Cardiac atrium fibroblast (primary cell): ENCODE measurements around the gene MS4A4E. TPM values are rescaled to one million over a fixed set of nuclear protein-coding genes. Genes with fewer than 3 reads are reported as not detected.

ENCODE experiments used
- total RNA-seq: library from RNA; depleted of rRNA; stranded (reverse); fragments of >200 nt; gene quantifications from 2 replicates; pipeline ENCODE4 v1.2.3, GENCODE V29; 2015

Gene MS4A4E
- not detected in 2 replicates for total RNA-seq

DNA sequence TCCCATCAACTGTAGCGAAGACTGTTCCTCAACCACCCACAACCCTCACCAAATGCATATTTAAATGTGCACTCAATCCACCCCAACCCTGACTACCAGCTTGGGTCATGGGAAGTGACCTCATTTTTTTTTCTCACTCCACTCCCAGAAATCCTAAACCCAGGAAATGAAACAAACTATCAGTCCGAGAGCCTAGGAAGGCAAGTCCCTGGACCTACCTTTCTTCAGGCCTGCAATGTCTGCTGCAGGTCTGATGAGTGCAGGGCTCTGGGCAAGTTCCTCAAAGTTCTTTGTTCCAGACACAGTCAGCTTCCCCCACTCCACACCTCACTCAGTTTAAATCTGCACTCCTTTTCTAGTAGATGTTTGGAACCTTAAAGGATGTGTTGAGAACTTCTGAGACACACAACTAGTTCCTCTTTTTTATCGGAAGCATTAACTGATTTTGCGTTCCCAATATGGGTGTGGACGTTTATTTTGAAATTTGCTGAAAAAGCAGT, at the start of gene MS4A4E:
TSS of gene MS4A4E (minus strand) at position 398 of the 500 bp plus-strand sequence. CDS start 13,082 bp downstream, outside the sequence.

DNA sequence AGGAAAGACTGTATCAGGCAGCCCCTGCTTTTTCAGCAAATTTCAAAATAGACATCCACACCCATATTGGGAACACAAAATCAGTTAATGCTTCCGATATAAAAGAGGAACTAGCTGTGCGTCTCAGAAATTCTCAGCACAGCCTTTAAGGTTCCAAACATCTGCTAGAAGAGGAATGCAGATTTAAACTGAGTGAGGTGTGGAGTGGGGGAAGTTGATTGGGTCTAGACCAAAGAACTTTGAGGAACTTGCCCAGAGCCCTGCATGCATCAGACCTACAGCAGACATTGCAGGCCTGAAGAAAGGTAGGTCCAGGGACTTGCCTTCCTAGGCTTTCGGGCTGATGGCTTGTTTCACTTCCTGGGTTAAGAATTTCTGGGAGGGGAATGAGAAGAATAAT, 37.5 kb upstream of the MS4A4E start, which contains the start of gene MS4A4A:
TSS of gene MS4A4A (plus strand) at position 255 of the 400 bp plus-strand sequence. CDS start at position 265, 10 bp downstream.

DNA sequence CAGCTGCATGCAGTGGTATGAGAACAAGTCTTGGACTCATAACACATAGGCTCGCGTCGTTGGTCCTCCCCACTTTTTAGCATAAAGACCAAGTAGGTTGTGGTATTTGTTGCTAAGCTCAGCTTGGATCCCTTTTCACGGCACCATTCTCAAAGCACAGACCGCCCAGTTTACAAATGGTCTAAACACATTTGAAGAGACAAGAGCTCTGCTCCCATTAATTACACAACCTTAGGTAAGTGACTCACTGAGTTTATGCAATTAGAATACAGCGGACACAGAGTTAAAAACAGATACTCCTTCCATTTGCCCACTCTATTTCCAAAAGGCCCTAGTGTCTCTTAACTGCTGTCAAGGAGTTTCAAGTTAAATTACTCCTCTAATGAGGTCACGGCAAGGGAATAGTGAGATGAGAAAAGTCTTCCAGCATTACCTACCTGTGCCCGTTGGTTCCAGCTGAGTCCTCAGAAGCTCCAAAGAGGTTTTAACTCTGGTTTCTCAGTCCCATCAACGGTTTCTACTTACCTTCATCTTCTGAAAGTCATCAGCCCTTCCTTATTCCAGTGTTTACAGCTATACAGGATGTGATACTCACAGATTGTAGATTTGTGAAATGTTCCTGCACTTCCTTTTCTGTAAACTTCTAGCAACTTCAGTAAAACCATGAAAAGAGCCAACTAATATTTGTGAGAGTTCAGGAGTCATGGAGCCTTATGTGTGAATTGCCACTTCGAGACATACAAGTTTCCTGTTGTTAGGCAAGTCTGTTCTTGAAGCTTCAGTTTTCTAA, 60.2 kb downstream of the MS4A4E start, which contains the start of gene MS4A6A:
TSS of gene MS4A6A (minus strand) at position 543 of the 790 bp plus-strand sequence. CDS start 1,356 bp downstream, outside the sequence.

Other genes starting within 250 kb of the MS4A4E start
- gene OOSP4B, start 226.0 kb downstream of the MS4A4E start, total RNA-seq, result not detected in 2 replicates
- not detected in 2 replicates for gene OOSP2, start 202.7 kb downstream of the MS4A4E start, total RNA-seq
- gene MS4A3, start 186.5 kb downstream of the MS4A4E start, total RNA-seq, result not detected in 2 replicates
- gene MS4A2, start 154.5 kb downstream of the MS4A4E start, total RNA-seq, result not detected in 2 replicates
- 1.6 TPM in 1 of 2 replicates, not detected in the other for gene MS4A6A, start 60.1 kb downstream of the MS4A4E start, total RNA-seq
- not detected in 2 replicates for gene MS4A4A, start 37.5 kb upstream of the MS4A4E start, total RNA-seq
- gene MS4A6E, start 84.1 kb upstream of the MS4A4E start, total RNA-seq, result not detected in 2 replicates
- not detected in 2 replicates for gene MS4A7, start 135.4 kb upstream of the MS4A4E start, total RNA-seq
- gene MS4A14, start 153.3 kb upstream of the MS4A4E start, total RNA-seq, result not detected in 2 replicates
- not detected in 2 replicates for gene MS4A5, start 186.4 kb upstream of the MS4A4E start, total RNA-seq
- gene MS4A1, start 212.7 kb upstream of the MS4A4E start, total RNA-seq, result not detected in 2 replicates
- gene MS4A12, start 249.6 kb upstream of the MS4A4E start, total RNA-seq, result not detected in 2 replicates